ENCODE results near the gene CTDP1. TPM values are rescaled to one million over a fixed set of nuclear protein-coding genes. Genes with fewer than 3 reads are reported as not detected.
"Not testable (repeated sequence)": the region's sequence is repeated elsewhere in the genome, so short reads cannot be mapped to it uniquely, and the experiment has no call there.

CTDP1 gene
- total RNA-seq, 1 donor from 2014 or later, result 23.3 TPM

DNA sequence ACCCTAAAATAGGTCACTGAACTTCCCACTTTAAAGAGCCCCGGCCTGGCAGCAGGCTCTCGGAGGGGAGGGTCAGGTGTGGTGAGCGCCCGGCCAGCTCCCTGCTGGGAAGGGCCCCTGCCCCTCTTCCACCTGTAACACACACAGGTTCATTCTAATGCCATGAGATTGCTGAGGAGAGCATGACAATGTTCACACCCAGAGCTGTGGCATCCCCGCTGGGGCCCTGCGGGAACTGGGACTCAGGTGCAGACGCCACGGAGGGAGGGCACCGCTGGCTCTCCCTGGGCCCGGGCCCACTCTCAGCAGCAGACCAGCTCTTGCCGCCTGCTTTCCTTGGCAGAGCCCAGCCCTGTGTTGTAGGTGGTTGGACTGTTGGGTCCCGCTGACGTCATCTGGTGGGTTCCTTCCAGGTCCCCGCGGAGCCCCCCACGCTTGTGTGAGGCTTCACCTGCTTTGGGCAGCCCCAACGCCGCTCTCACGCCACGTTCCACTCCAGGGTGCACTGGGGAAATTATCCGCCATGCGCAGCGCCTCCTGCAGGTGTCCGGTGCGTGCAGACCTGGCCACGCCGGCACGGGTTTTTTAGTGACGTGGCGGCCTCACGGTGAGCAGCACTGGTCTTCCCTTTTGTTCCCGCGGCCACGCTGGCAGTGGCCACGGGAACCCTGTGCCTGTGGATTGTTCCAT lies 67.7 kb downstream of the CTDP1 start:
- Histone ChIP-seq H3K27me3 (no peaks in the 10 kb centered on the region), H3K4me1 (no peaks in the 10 kb centered on the region), H3K4me3 (no peak overlapping the region), H3K27ac (no peak overlapping the region), H3K9me3 (no peaks in the 10 kb centered on the region), H3K36me3 (peaks cover 0 to 18% of the 10 kb centered on the region in 2 donors)
- intact Hi-C loops (cut with DNase I), result no loop called here
- no peak for TF ChIP-seq POLR2AphosphoS5 (IDR thresholded peaks at IDR 0.05; ENCODE audit: insufficient read depth in 1 of 2, low read depth in 1 of 2)
- TF ChIP-seq, protein P1, sequence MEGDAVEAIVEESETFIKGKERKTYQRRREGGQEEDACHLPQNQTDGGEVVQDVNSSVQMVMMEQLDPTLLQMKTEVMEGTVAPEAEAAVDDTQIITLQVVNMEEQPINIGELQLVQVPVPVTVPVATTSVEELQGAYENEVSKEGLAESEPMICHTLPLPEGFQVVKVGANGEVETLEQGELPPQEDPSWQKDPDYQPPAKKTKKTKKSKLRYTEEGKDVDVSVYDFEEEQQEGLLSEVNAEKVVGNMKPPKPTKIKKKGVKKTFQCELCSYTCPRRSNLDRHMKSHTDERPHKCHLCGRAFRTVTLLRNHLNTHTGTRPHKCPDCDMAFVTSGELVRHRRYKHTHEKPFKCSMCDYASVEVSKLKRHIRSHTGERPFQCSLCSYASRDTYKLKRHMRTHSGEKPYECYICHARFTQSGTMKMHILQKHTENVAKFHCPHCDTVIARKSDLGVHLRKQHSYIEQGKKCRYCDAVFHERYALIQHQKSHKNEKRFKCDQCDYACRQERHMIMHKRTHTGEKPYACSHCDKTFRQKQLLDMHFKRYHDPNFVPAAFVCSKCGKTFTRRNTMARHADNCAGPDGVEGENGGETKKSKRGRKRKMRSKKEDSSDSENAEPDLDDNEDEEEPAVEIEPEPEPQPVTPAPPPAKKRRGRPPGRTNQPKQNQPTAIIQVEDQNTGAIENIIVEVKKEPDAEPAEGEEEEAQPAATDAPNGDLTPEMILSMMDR (IDR thresholded peaks at IDR 0.05), result no peak
- no peak for TF ChIP-seq POLR2A (IDR thresholded peaks at IDR 0.05)
- DNase-seq (ENCODE audit: extremely low spot score in 2 of 2), result no peak

DNA sequence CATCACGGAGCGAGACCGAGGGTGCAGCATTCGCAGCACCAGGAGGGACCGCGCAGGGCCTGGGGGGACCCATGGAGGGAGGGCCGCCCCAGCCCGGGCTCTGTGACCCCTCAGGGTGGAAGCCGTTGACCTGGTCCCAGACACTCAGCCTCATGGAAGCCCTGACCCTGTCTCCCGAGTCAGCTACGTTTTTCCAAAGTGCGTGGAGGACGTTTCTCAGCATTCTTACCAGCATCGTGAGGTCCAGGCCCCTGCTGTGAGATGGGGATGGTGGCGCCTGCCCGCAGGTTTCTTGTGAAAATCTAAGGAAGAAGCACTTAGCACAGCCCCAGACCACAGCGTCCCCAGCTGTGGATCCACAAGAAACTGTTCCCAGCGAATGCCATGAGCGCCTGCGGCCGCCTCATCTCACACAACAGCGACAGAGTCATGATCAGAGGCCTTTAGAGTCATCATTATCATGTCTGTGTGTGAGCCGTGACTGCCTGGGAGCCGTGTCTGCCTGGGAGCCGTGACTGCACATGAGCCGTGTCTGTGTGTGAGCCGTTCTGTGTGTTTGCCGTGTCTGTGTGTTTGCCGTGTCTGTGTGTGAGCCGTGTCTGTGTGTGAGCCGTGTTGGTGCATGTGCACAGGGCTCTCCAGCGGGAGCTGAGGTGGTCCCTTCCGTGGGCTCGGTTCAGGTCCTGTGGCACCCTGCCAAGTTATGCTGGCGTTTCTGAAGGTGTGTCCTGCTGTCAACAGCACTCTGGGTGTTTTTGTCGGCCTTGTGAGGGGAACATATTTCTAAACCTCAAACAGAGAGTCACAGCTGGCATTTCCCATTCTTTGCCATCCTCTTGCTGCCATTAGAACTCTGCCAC lies 68.9 kb downstream of the CTDP1 start:
- intact Hi-C loops (cut with DNase I), result no loop called here
- Histone ChIP-seq H3K27ac (no peak overlapping the region), H3K27me3 (no peaks in the 10 kb centered on the region), H3K9me3 (no peaks in the 10 kb centered on the region), H3K4me3 (no peak overlapping the region), H3K36me3 (peaks cover 0 to 18% of the 10 kb centered on the region in 2 donors), H3K4me1 (no peaks in the 10 kb centered on the region)
- DNase-seq (ENCODE audit: extremely low spot score in 2 of 2), result no peak
- TF ChIP-seq, protein P1 (IDR thresholded peaks at IDR 0.05), result no peak
- no peak for TF ChIP-seq POLR2A (IDR thresholded peaks at IDR 0.05)
- no peak for TF ChIP-seq POLR2AphosphoS5 (IDR thresholded peaks at IDR 0.05; ENCODE audit: insufficient read depth in 1 of 2, low read depth in 1 of 2)

DNA sequence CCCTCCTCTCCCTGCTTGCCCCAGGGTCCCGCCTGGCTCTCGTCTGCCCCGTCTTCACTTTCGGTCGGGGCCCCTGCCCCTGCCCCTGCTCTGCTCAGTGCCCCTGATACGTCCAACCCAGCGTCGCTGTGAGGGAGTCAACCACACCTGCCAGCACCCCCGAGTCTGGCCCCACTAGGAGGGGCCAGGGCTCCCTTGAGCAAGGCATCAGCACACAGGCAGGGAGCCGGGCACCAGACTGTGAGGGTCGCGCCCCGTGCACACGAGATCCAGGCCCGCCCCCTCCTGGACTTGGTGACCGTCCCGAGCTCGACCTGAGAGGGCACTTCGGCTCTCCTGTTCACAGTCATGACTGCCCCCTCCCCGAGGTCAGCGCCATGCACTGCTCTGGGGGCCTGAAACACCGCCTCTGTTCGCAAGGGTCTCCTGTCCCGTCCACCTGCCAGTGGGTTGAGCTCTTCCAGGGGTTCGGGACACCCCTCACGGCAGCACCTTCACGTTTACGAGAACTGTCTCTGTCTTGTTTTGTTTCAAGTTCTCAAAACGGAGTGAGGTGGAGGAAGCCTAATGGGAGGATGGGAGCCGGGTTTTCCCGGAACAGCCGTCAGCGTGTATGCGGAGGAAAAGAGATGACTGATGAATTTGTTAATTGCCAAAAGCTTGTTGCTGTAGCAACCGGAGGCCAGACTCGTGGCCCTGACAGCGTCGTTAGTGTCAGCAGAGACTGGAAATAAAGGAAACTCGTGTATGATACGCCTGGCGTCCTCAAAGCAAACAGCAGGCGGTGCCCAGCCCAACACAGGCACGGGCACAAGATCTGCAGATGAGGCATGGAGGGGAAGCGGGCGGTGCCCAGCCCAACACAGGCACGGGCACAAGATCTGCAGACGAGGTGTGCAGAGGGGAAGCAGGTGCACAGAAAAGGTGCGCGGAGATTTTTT lies 69.9 kb downstream of the CTDP1 start:
- no peak overlapping the region for H3K4me3 ChIP-seq
- no peak for DNase-seq (ENCODE audit: extremely low spot score in 2 of 2)
- intact Hi-C loops (cut with DNase I), result no loop called here
- TF ChIP-seq POLR2A (IDR thresholded peaks at IDR 0.05), result no peak
- no peak for TF ChIP-seq POLR2AphosphoS5 (IDR thresholded peaks at IDR 0.05; ENCODE audit: insufficient read depth in 1 of 2, low read depth in 1 of 2)
- TF ChIP-seq, protein P1 (IDR thresholded peaks at IDR 0.05), result no peak
- H3K27me3 ChIP-seq, result no peaks in the 10 kb centered on the region
- H3K27ac ChIP-seq, result no peak overlapping the region
- H3K36me3 ChIP-seq, result peaks cover 0 to 28% of the 10 kb centered on the region in 2 donors
- no peaks in the 10 kb centered on the region for H3K4me1 ChIP-seq
- H3K9me3 ChIP-seq, result no peaks in the 10 kb centered on the region

DNA sequence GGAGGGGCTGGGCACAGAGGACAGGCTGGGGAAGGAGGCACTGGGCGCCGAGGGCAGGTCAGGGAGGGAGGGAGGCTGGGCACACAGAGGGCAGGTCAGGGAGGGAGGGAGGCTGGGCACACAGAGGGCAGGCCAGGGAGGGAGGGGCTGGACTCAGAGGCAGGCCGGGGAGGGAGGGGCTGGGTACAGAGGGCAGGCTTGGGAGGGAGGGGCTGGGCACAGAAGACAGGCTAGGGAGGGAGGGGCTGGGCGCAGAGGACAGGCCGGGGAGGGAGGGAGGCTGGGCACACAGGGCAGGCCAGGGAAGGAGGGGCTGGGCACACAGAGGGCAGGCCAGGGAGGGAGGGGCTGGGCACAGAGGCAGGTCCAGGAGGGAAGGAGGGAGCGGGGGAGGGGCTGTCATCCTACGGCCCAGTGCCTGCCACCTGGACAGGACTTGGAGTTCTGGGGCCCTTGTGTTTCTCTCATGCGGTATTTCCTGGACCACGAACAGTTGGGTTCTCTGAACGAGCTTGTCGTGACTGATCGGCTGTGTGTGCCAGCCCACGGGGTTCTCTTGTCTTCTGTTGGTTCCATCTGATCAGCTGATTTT lies 71.5 kb downstream of the CTDP1 start:
- H3K36me3 ChIP-seq, result peaks cover 0 to 43% of the 10 kb centered on the region in 2 donors
- H3K4me3 ChIP-seq, result no peak overlapping the region
- TF ChIP-seq POLR2AphosphoS5 (IDR thresholded peaks at IDR 0.05; ENCODE audit: insufficient read depth in 1 of 2, low read depth in 1 of 2), result no peak
- no peak for TF ChIP-seq POLR2A (IDR thresholded peaks at IDR 0.05)
- TF ChIP-seq, protein P1 (IDR thresholded peaks at IDR 0.05), result no peak
- intact Hi-C loops (cut with DNase I), result no loop called here
- H3K27ac ChIP-seq, result no peak overlapping the region
- DNase-seq (ENCODE audit: extremely low spot score in 2 of 2), result no peak
- H3K9me3 ChIP-seq, result no peaks in the 10 kb centered on the region
- no peaks in the 10 kb centered on the region for H3K27me3 ChIP-seq
- no peaks in the 10 kb centered on the region for H3K4me1 ChIP-seq

DNA sequence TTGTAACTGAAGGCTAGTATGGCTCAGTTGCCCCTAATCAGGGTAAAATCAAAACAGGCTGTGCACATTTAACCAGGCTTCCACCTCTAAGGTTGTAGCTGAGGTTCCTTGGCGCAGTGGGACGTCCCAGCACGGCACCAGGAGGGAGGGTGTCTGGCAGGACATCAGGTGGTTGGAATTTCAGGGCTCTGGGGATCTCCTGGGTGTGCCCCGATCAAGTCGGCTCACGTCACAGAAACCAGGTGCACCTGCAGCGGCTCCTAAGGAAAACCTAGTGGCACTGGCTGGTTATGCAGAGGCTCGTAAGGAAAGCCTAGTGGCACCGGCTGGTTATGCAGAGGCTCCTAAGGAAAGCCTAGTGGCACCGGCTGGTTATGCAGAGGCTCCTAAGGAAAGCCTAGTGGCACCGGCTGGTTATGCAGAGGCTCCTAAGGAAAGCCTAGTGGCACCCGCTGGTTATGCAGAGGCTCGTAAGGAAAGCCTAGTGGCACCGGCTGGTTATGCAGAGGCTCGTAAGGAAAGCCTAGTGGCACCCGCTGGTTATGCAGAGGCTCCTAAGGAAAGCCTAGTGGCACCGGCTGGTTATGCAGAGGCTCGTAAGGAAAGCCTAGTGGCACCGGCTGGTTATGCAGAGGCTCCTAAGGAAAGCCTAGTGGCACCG lies 72.4 kb downstream of the CTDP1 start:
- intact Hi-C loops (cut with DNase I); DNase-seq (ENCODE audit: extremely low spot score in 2 of 2); H3K4me1 ChIP-seq; H3K9me3 ChIP-seq; H3K27me3 ChIP-seq; H3K4me3 ChIP-seq; H3K27ac ChIP-seq: not testable (repeated sequence)
- H3K36me3 ChIP-seq, result peaks cover 0 to 37% of the 10 kb centered on the region in 2 donors

DNA sequence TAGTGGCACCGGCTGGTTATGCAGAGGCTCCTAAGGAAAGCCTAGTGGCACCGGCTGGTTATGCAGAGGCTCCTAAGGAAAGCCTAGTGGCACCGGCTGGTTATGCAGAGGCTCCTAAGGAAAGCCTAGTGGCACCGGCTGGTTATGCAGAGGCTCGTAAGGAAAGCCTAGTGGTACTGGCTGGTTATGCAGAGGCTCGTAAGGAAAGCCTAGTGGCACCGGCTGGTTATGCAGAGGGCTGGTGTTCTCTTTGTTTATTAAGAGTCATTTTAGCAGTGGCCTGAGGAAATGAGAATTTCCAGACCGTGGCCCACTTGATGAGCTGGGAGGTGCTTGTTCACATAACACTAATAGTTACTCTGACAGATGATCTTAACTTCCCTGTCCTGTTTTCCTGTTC lies 73.3 kb downstream of the CTDP1 start:
- DNase-seq (ENCODE audit: extremely low spot score in 2 of 2); H3K9me3 ChIP-seq; H3K4me3 ChIP-seq; H3K27ac ChIP-seq; intact Hi-C loops (cut with DNase I); H3K27me3 ChIP-seq; H3K4me1 ChIP-seq: not testable (repeated sequence)
- peaks cover 0 to 31% of the 10 kb centered on the region in 2 donors for H3K36me3 ChIP-seq
